GM10248 (cell line): Measurements from ENCODE around the gene LDLRAD2.

ENCODE experiments used
- CTCF ChIA-PET: fragments of 300-600 bp; sonication (Branson Sonifier 250); formaldehyde crosslinking; extraction: SDS; loops from one replicate; lab custom pipeline; 2021; ENCODE audit warnings: antibody characterized with exemption; lab: Yijun Ruan, JAX
- POLR2A ChIA-PET: fragments of 350-650 bp; sonication (Branson Sonifier 250); formaldehyde crosslinking; extraction: SDS; loops from one replicate; lab custom pipeline; 2020; ENCODE audit warnings: antibody characterized with exemption; lab: Yijun Ruan, JAX
- DNase-seq: peaks from one replicate; pipeline ENCODE4 v3.0.0; 2012; ENCODE audit errors: extremely low spot score
- CTCF ChIP-seq: IDR thresholded peaks from 2 replicates; pipeline ENCODE4 v1.5.1; 2012; ENCODE audit warnings: mild to moderate bottlenecking, low read depth; ENCODE audit errors: extremely low read depth, missing control alignments, control extremely low read depth

LDLRAD2 gene

GRCh38 chr1:21778405-21778727, 33.7 kb upstream of the LDLRAD2 start:
- no peak for DNase-seq
- ChIA-PET CTCF (interaction anchor here (4.7 kb wide), 1 partner anchor 12 kb away, joined by 19 read pairs; no protein-coding TSS in a partner anchor), POLR2A (interaction anchor here (0.5 to 0.7 kb wide), 3 partner anchors 247 to 1614 kb away, joined by 3 to 8 read pairs (median 6); no protein-coding TSS in a partner anchor)
- TF ChIP-seq CTCF: no peak

GRCh38 chr1:21779613-21780521, 32.2 kb upstream of the LDLRAD2 start:
- ChIA-PET POLR2A (no interaction called here), CTCF (interaction anchor here (2.2 kb wide), 1 partner anchor 14 kb away, joined by 8 read pairs; no protein-coding TSS in a partner anchor)
- DNase-seq: peak; percentile 44
- no peak for TF ChIP-seq CTCF

GRCh38 chr1:21781815-21782348, 30.2 kb upstream of the LDLRAD2 start:
- CTCF ChIA-PET: interaction anchor here (0.8 to 3.3 kb wide), 9 partner anchors 9 to 79 kb away, joined by 3 to 18 read pairs (median 5); no protein-coding TSS in a partner anchor
- POLR2A ChIA-PET: interaction anchor here (0.8 to 2.2 kb wide), 3 partner anchors 11 to 19 kb away, joined by 4 to 8 read pairs (median 5); no protein-coding TSS in a partner anchor
- no peak for DNase-seq
- TF ChIP-seq CTCF: no peak

- ChIA-PET POLR2A (interaction anchor here (0.8 to 2.2 kb wide), 3 partner anchors 12 to 20 kb away, joined by 3 to 8 read pairs (median 5); no protein-coding TSS in a partner anchor), CTCF (interaction anchor here (0.7 to 3.3 kb wide), 9 partner anchors 9 to 79 kb away, joined by 3 to 18 read pairs (median 5); no protein-coding TSS in a partner anchor)
- DNase-seq: peak; percentile 49
Measured at GRCh38 chr1:21782349-21782867, 29.7 kb upstream of the LDLRAD2 start.

GRCh38 chr1:21782868-21783678, 29.0 kb upstream of the LDLRAD2 start, which contains the start of gene USP48:
USP48 (minus strand) TSS chr1:21783149; CDS start chr1:21782957, 192 bp downstream.
- no peak for TF ChIP-seq CTCF
- ChIA-PET CTCF (interaction anchor here (0.7 to 3.3 kb wide), 6 partner anchors 10 to 240 kb away, joined by 3 to 18 read pairs (median 5); no protein-coding TSS in a partner anchor), POLR2A (interaction anchor here (0.6 to 2.2 kb wide), 3 partner anchors 13 to 20 kb away, joined by 3 to 8 read pairs (median 7); no protein-coding TSS in a partner anchor)
- peak; percentile 93 for DNase-seq

More at GRCh38 chr1:21782349-21782867, 29.7 kb upstream of the LDLRAD2 start:
- peak; percentile 37 for TF ChIP-seq CTCF
